Kidney epithelial cell (primary cell): ENCODE results near the gene DDIAS. TPM values are rescaled to one million over a fixed set of nuclear protein-coding genes. Genes with fewer than 3 reads are reported as not detected.

ENCODE experiments used
- DNase-seq: peaks from one replicate; pipeline ENCODE4 v3.0.0-alpha.2; 2010; ENCODE audit warnings: low read depth
- H3K27me3 ChIP-seq: 2 replicates; pipeline ENCODE4 v1.6.0; 2011; ENCODE audit warnings: low read length; ENCODE audit not compliant: control insufficient read depth, insufficient read depth
- H3K36me3 ChIP-seq: 2 replicates; pipeline ENCODE4 v1.5.1; 2011; ENCODE audit warnings: low read length; ENCODE audit not compliant: control insufficient read depth, insufficient read depth
- H3K4me3 ChIP-seq: 2 replicates; pipeline ENCODE4 v1.5.1; 2011; ENCODE audit warnings: low read depth, mild to moderate bottlenecking, control low read depth, low read length
- CTCF ChIP-seq: IDR thresholded peaks from 2 replicates; pipeline ENCODE4 v1.5.1; 2011; ENCODE audit warnings: mild to moderate bottlenecking, moderate library complexity, low read length, control low read depth, inconsistent platforms; ENCODE audit not compliant: insufficient read depth, poor library complexity, severe bottlenecking
- total RNA-seq: library from RNA; depleted of rRNA; stranded (reverse); fragments of >200 nt; gene quantifications from 2 replicates; pipeline ENCODE4 v1.2.3, GENCODE V29; 2015

DDIAS gene
- total RNA-seq, 1 donor from 2014 or later, result 1.6 TPM

DNA sequence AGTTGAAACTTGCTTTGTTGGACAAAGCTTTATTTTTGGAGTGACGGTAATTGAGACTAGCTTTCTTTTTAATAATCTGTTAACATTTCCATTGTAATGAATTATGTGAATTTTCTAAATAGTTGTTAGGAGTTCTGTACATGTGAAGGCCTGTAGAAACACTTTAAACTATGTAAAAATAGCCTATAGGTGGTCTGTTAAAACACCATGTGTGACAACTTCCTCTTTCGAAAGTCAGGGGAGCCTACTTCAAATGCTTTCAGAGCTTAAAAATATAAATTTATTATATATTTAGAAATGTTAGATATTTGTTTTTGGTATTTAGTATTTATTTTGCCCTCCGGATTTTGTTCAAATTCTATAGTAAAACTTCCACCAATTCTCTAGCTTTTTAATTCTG, 28.7 kb downstream of the DDIAS start:
- TF ChIP-seq CTCF, result no peak
- Histone ChIP-seq H3K27me3 (no peaks in the 10 kb centered on the region), H3K4me3 (no peak overlapping the region), H3K36me3 (no peaks in the 10 kb centered on the region)
- no peak for DNase-seq

- no peaks in the 10 kb centered on the region for H3K36me3 ChIP-seq
- no peak overlapping the region for H3K4me3 ChIP-seq
- H3K27me3 ChIP-seq, result no peaks in the 10 kb centered on the region
- no peak for TF ChIP-seq CTCF
- DNase-seq, result no peak
These were observed 29.2 kb downstream of the DDIAS start for GRCh38 chr11:82930734-82931133.

GRCh38 chr11:82932564-82932963, 31.0 kb downstream of the DDIAS start:
- Histone ChIP-seq H3K36me3 (no peaks in the 10 kb centered on the region), H3K27me3 (no peaks in the 10 kb centered on the region), H3K4me3 (no peak overlapping the region)
- no peak for DNase-seq
- no peak for TF ChIP-seq CTCF

GRCh38 chr11:82936261-82936660, 34.7 kb downstream of the DDIAS start:
- no peak for TF ChIP-seq CTCF
- Histone ChIP-seq H3K36me3 (no peaks in the 10 kb centered on the region), H3K27me3 (no peaks in the 10 kb centered on the region), H3K4me3 (no peak overlapping the region)
- DNase-seq, result no peak

- Histone ChIP-seq H3K27me3 (no peaks in the 10 kb centered on the region), H3K36me3 (no peaks in the 10 kb centered on the region), H3K4me3 (no peak overlapping the region)
- DNase-seq, result no peak
- TF ChIP-seq CTCF, result no peak
These were observed 36.0 kb downstream of the DDIAS start for GRCh38 chr11:82937554-82937953.

DNA sequence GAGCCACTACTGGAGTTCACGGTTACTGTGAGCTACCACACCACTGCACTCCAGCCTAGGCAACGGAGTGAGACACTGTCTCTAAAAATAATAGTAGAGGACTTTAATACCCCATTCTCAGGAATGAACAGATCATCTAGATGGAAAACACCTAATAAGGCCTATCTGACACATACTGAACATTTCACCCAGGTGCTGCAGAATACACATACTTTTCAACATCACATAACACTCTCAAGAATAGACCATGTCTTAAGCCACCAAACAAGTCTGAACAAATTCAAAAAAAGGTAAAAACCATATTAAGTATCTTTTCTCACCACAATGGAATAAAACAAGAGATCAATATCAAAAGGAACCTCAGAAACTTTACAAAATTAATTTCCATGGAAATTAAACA, 37.9 kb downstream of the DDIAS start:
- TF ChIP-seq CTCF, result no peak
- Histone ChIP-seq H3K36me3 (no peaks in the 10 kb centered on the region), H3K27me3 (no peaks in the 10 kb centered on the region), H3K4me3 (no peak overlapping the region)
- DNase-seq, result no peak
